Stromal cell of bone marrow (primary cell): ENCODE results near the gene GYPC.
A peak's percentile ranks its signal among the peaks of the same experiment; 100 is the strongest.
"Not testable (repeated sequence)": the region's sequence is repeated elsewhere in the genome, so short reads cannot be mapped to it uniquely, and the experiment has no call there.

Experiments
- DNase-seq: peaks from one replicate; pipeline ENCODE4 v3.0.0-alpha.2; 2012; ENCODE audit warnings: low read depth

The GYPC gene

DNA sequence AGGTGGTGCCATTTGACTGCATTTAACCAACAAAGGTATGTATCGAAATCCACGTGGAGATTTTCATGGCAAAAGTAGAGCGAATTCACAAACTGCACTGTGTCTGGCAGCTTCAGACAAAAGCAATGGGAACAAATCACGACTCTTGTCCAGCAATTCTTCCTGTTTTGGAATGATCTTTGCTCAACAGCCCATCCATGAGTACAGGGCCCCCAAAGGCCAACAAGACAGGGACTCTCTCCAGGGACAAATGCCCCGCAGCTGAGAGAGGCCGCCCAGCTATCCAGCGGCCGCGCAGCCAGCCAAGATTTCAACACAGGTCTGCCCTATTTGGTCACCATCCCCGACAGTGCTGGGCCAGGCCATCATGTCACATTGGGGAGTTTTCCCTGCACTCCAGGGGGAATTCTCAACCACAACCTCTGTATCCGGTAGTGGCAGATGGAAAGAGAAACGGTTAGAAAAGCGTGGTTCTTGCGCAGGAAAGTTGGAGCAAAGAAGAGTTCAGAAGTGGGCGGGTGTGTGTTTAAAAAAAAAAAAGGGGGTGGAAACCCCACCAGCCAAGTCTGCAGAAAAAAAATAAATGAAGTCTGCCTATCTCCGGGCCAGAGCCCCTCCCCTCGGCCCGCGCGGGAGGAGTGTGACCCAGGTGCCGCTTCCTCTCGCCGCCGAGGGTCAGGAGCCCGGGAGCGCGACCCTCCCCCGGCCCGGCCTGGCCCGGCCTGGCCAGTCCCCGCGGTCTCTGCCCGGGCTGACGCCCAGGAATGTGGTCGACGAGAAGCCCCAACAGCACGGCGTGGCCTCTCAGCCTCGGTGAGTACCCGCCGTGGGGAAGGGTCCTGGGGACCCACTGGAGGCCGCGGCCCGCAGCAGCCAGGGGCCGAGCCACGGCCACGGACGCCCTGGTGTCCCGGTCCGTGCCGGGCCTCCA, at the start of gene GYPC:
TSS of gene GYPC (plus strand) at position 659 of the 931 bp plus-strand sequence. CDS start at position 765, 106 bp downstream.
- DNase-seq = peak; percentile 50

GRCh38 chr2:126614524-126615227, 41.3 kb upstream of the GYPC start:
- peak; percentile 9 for DNase-seq

GRCh38 chr2:126616606-126617069, 39.3 kb upstream of the GYPC start:
- DNase-seq = no peak

GRCh38 chr2:126620302-126620701, 35.7 kb upstream of the GYPC start:
- no peak for DNase-seq

GRCh38 chr2:126623000-126623399, 33.0 kb upstream of the GYPC start:
- no peak for DNase-seq

GRCh38 chr2:126627643-126628042, 28.3 kb upstream of the GYPC start:
- DNase-seq = no peak

GRCh38 chr2:126634273-126634861, 21.6 kb upstream of the GYPC start:
- DNase-seq = no peak

DNA sequence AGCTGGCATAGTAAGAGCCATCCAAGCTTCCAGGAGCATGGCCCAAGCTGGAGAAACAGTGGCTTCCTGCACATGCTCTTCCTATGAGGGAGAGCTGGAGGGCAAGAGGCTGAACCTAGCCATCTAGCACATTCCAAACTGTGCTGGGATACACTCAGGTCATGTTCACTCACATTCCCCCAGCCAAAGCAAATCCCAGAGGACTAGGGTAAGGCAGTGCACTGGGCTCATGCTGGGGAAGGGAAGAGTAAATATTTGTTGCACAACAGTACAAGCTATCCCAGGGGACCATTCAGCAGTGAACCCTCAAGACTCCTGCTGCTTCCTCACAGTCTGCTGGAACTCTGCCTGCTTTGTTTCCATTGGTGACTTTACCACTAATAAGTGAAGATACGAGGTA, 20.7 kb upstream of the GYPC start:
- DNase-seq = peak; percentile 19

GRCh38 chr2:126635736-126636135, 20.2 kb upstream of the GYPC start:
- no peak for DNase-seq

GRCh38 chr2:126637386-126637785, 18.6 kb upstream of the GYPC start:
- no peak for DNase-seq

DNA sequence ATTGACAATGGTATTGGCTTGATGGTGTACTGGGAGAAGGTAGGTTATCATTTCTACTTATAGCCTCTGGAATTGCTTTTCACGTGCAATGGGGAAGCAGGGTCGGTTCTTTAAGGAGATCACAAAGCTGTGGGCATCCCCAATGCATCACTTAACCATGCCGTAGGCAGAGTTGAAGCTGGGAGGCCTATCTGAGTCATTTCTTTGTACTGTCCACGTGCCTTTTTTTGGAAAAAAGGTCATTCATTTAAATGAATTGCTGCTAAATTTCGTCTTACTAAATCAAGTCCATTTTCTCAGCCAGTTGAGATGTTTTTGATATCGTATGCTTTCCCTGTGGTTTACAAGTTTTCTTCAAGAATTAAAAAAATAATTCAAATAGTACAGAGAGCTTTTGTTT, 17.2 kb upstream of the GYPC start:
- no peak for DNase-seq

- DNase-seq = no peak
These were observed 16.7 kb upstream of the GYPC start for GRCh38 chr2:126639276-126639675.

DNA sequence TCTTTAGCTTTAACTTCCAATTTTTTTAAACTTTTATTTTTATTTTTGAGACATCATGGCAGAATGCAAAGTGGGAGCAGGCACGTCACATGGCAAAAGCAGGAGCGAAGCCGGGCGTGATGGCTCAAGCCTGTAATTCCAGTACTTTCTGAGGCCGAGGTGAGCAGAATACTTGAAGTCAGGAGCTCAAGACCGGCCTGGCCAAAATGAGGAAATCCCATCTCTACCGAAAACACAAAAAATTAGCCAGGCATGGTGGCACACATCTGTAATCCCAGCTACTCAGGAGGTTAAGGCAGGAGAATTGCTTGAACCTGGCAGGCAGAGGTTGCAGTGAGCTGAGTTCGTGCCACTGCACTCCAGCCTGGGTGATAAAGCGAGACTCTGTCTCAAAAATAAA, 14.7 kb upstream of the GYPC start:
- DNase-seq = not testable (repeated sequence)

DNA sequence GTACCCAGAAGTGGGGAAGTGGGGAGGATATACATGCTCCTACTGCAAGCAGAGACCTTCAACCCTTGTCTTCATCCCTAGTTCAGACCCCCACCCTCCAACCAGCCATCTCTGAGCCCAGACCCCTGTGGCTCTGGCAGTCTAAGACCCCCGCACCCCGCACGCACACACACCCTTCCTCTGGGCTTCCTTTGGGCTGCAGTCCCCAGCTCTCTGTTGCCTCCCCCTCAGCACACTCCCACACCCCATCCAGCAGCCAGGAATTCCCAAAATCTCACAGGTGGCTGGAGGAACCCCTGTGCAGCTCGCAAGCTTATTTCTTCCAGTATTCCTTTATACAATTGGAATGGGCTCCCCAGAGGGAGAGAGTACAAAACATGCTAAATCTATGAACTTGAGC, 13.9 kb upstream of the GYPC start:
- DNase-seq = no peak

DNA sequence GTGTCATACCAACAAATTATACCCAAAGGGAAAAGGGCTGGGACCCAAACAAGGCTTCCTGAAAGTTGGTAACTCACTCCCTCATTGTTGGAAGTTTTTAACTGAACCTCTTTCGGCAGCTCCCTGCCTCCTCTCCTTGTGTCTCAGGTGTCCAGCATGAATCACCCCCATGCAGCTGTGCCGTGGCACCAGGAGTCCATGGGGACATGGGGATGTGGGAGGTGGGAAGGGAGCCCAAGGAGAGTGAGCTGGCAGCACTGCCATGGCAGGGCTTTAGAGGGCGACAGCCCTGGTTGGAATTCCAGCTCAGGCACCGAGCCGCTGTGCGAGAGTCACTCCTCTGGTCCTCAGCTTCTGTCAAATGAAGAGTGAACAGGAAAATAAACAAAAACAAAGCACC, 12.5 kb upstream of the GYPC start:
- no peak for DNase-seq

DNA sequence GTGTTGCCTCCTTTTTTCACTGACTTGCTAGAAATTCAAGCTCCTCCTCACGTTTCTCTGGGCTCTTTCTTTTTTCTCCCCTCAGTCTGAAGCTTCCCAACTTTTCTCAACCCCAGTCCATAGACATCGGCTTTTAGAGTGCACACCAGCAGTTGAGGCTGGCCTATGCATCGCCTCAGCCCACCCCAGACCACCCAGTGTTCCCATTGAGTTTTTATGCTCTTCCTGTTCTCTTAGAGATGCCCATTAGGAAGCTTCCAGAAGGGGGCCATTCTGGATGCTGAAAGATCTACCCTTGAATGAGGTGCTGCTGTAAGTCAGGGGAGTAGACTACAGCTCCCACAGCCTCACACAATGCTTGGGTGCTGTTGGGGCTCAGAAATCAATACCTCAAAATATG, 12.0 kb upstream of the GYPC start:
- no peak for DNase-seq

DNA sequence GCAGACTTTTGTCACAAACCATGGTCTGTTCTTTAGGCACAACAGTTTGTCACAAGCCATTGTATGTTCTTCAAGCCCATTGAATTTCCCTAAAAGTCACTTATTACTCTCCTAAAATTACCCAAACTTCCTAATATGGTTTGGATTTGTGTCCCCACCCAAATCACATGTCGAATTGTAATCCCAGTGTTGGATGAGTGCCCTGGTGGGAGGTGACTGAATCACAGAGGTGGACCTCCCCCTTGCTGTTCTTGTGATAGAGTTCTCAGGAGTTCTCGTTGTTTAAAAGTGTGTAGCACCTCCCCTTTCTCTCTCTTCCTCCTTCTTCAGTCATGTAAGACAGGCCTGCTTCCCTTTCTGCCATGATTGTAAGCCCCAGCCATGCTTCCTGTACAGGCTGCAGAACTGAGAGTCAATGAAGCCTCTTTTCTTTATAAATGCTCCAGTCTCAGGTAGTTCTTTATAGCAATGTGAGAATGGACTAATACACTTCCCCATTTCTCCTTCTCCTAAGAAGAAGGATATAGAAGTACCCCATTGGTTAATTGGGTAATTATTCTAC, 11.2 kb upstream of the GYPC start:
- no peak for DNase-seq

DNA sequence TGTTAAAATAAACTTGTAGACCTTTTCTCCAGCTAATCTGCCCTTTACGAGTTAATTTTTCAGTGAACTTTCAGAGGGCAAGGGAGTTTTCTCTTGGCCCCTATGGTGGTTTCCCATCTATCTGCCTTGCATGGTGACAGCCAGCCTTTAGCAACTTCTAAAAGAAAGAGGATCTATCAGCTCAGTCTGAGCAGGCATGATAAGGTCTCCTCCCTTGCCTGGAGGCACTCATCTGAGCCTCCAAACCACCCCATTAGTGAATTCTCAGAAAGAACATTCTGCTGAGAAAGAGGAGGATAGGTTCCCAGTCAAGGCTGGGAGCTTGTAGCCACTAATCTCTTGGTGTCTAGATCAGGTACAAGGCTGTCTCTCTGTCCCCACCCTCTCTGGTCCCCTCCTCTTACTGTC, 10.7 kb upstream of the GYPC start:
- DNase-seq = no peak

DNA sequence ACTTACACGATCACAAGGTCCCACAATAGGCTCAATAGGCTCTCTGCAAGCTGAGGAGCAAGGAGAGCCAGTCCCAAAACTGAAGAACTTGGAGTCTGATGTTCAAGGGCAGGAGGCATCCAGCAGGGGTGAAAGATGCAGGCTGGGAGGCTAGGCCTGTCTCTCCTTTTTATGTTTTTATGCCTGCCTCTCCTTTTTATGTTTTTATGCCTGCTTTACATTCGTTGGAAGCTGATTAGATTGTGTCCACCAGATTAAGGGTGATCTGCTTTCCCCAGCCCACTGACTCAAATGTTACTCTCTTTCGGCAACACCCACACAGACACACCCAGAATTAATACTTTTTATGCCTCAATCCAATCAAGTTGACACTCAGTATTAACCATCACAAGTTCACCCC, 9.9 kb upstream of the GYPC start:
- no peak for DNase-seq

DNA sequence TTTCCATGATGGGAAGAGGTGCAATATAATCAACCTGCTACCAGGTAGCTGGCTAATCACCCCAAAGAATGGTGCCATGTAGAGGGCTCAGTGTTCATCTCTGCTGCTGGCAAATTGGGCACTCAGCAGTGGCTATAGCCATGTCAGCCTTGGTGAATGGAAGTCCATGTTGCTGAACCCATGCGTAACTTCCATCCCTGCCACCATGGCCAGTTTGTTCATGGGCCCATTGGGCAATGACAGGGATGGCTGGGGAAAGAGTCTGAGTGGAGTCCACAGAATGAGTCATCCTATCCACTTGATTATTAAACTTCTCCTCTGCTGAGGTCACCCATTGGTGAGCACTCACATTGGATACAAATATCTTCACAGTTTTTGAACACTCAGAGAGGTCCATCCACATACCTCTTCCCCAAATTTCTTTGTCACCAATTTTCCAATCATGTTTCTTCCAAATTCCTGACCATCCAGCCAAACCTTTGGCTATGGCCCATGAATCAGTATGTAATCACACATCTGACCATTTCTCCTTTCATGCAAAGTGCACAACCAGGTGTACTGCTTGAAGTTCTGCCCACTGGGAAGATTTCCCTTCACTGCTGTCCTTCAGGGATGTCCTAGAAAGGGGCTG, 8.1 kb upstream of the GYPC start:
- DNase-seq = not testable (repeated sequence)

GRCh38 chr2:126648345-126648786, 7.6 kb upstream of the GYPC start:
- DNase-seq = not testable (repeated sequence)

DNA sequence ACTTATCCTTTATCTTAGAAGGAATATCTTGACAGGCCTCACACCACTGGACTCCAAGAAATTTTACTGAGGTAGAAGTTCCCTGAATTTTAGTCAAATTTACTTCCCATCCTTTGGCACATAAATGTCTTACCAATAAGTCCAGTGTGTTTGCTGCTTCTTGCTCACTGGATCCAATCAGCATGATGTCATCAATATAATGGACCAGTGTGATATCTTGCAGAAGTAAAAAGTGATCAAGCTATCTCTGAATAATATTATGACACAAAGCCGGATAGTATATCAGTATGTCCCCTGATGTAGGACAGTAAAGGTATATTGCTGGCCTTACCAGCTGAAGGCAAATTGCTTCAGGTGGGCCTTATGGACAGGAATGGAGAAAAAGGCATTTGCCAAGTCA, 6.9 kb upstream of the GYPC start:
- DNase-seq = no peak
